HUDEP-2 (cell line): ENCODE results near the gene HINFP.
"Not testable (repeated sequence)": the region's sequence is repeated elsewhere in the genome, so short reads cannot be mapped to it uniquely, and the experiment has no call there.

Source experiments
- DNase-seq, 76 experiments: peaks; one replicate each; lab custom pipeline; 2025; ENCODE audit not compliant: unreplicated experiment in 76 of 76; lab: John Stamatoyannopoulos, UW

Gene HINFP

DNA sequence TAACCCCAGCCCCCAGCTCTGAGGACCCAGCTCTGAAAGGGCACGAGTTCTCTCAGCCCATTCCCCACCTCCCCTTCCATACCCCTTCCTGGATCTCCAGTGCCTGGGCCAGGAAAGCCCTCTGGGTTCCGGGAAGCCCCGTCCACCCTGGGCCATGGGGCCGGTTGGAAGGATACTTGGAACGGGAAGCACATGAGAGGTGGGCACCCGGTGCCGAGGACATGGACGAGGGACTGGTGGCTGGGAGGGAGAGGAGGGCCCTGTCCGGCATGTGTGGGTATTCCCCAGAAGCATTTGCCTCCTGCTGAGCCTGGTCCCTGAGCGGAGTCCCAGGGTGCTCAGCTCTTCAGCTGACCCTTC, 5.2 kb upstream of the HINFP start:
- no peak for DNase-seq

DNA sequence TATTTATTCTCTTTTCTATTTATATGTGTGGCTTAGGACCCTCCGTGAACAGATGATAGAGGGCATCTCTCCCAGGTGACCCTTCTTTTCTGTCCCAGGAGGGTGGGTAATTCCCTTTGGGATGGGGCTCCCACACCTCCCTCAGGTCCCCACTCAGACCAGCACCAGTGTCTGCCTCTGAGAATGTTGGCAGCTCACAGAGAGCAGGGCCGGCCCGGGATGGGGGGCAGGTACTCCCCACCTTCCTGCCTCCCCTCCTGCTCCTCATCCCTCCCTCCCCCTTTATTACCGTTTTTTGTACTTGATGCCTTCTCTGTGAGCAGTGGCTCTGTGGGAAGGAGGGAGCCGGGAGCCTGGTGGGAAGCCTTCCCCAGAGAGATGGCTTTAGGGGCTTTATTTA, 4.8 kb upstream of the HINFP start:
- no peak for DNase-seq

DNA sequence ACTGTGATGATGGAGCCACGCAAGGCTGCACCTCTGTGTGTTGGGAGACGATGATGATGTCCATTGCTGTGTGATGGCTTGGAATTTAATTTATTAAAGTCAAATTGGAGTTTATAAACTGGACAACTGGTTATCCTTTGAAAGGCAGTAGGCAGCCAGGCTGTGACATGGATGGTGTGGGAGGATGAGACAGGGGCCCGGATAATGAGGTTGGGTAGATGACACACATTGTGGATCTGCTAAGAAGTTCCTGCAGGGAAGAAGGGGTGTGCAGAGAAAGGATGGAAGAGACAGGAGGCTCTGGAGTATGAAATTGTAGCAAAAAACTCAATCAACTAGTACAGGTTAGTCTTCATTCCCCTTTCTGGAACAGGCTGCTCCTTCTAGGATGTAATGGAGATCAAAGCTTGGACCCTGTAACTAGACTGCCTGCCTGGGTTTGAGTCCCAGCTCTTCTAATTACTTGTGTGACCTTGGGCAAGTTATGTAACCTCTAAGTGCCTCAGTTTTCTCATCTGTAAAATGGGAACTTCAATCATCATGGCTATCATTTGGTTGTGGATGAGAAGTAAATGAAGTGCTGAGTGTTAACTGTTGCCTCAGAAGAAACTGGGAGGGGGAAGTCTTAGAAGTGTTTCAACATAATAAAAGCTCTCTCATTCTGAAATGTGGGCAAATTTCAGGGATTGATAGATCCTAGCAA, 4.2 kb upstream of the HINFP start:
- DNase-seq = no peak

- no peak for DNase-seq
Observed at GRCh38 chr11:119118227-119118626, 3.2 kb upstream of the HINFP start.

DNA sequence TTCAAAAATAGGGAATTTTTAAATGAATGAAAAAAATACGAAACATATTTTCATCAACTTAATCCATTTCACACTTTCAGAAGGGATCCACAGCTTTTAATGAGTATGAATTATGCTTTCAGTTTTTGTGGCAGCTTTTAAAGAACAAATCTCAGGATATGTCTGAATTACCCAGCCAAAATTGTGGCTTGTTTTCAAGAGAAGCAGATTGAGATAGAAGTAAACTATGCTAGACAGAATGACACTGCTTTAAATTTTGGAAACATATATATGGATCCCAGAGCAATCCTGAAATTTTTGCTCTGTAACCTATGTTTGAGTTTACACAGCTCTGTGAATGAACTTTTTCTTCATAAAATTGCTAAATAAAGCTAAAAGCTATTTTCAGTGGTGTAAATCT, 2.4 kb upstream of the HINFP start:
- DNase-seq = no peak

DNA sequence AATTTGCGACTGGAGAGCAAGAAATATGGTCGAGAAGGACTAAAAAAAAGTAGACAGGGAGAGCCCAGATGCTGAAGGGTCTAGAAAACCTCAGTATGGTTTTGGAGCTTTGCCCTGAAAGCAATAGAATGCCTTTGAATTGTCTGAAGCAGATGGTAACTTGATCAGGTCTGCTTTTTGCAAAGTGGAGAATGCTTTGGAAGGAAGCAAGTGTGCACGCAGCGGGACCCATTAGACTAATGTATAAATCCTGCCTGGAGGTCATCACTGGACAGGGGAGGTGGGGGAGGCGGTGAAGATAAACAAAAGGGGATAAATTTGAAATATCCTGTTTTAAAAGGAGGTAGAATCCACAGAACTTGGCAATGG, 757 bp upstream of the HINFP start:
- peak in 2 of 76 experiments; percentile 24 for DNase-seq

DNA sequence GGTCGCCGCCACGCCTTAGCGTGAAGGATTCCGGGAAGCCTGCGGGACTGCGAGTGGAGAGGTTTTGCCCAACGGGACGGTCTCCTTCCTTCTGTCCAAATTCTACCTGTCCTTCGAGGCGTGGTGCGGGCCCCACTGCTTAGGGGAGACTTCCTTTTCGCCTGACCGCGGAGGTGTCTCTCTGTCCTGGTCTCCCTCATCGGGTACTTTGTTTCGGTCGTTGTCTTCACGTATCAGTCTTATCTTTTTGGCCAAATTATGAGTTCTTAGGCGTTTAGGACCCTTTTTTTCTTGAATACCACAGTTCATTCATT, 388 bp downstream of the HINFP start:
- DNase-seq = peak in 6 of 76 experiments; percentile 32 to 53 (median 43)

- DNase-seq = no peak
Observed at GRCh38 chr11:119125821-119126220, 4.4 kb downstream of the HINFP start.

DNA sequence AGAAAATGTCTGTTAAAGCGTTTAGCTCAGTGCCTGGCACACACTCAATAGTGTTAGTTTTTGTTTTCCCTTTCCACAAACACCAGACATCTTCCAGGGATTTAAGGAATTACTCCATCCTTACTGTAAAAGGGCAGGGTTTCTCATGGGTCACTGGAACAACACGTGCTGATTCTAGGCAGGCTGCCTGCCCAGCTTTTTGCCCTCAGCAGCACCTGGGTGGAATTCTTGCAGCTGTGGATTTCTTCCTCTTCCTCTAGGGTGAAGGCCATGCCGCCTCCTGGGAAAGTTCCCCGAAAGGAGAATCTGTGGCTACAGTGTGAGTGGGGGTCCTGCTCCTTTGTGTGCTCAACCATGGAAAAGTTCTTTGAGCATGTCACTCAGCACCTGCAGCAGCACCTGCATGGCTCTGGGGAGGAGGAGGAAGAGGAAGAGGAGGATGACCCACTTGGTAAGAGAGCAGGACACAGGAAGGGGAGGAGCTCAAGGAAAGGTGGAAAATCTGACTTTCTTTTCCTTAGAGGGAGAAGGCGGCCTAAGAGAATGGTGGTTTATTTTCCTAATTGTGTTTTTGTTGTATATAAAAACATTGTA, 5.4 kb downstream of the HINFP start:
- no peak for DNase-seq

GRCh38 chr11:119130662-119131061, 9.3 kb downstream of the HINFP start:
- no peak for DNase-seq

DNA sequence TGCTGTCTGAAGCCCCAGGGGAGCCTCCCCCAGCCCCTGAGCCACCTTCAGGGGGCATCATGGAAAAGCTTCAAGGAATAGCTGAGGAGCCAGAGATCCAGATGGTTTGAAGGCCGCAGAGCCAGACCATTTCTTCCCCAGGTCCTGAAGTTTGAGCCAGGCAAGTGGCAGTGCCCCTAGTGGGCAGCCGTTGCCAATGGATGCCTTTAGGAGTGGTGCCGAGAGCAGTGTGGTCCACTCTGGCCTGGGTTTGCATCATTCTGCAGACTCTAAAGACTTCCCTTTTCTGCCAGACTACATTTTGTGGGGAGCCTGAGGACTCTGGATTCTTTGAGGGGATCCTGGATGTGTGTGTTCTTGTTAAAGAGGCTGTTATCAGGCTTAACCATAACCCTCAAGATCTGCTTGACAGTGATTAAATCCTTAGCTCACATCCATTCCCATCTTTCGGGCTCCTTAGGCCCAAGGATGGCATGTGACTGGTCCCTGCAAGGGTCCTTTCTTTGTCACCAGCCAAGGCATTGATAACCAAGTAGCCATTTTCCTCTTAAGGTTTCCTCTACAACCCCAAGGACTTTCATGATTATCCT, 13.1 kb downstream of the HINFP start:
- DNase-seq = peak in 10 of 76 experiments; percentile 2 to 17 (median 9)

DNA sequence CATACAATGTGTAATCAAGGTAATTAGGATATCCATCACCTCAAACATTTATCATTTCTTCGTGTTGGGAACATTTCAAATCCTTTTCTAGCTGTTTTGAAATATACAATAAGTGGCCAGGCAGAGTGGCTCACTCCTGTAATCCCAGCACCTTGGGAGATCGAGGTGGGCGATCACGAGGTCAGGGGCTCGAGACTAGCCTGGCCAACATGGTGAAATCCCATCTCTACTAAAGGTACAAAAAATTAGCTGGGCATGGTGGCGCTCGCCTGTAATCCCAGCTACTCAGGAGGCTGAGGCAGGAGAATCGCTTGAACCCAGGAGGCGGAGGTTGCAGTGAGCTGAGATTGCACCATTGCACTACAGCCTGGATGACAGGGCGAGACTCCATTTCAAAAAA, 17.9 kb downstream of the HINFP start:
- DNase-seq = not testable (repeated sequence)

GRCh38 chr11:119144825-119145486, 23.6 kb downstream of the HINFP start:
- peak in 60 of 76 experiments; percentile 8 to 81 (median 50) for DNase-seq

- no peak for DNase-seq
Observed at GRCh38 chr11:119145551-119145950, 24.2 kb downstream of the HINFP start.

- no peak for DNase-seq
Observed at GRCh38 chr11:119147604-119148333, 26.4 kb downstream of the HINFP start.

DNA sequence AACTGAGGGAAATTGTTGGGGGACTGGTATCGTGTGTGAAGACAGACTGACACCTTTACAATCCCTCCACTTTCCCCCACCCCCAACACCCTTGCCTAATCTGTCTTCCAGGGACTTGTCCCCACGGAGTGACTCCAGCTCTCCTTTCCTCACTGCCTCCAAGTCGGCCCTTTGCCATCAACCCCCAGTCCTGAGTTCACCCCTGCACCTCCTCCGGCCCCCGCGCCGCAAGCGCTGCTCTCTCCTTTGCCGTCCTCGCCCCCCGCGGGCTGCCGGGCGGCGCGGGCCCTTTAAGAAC, 27.3 kb downstream of the HINFP start:
- no peak for DNase-seq

DNA sequence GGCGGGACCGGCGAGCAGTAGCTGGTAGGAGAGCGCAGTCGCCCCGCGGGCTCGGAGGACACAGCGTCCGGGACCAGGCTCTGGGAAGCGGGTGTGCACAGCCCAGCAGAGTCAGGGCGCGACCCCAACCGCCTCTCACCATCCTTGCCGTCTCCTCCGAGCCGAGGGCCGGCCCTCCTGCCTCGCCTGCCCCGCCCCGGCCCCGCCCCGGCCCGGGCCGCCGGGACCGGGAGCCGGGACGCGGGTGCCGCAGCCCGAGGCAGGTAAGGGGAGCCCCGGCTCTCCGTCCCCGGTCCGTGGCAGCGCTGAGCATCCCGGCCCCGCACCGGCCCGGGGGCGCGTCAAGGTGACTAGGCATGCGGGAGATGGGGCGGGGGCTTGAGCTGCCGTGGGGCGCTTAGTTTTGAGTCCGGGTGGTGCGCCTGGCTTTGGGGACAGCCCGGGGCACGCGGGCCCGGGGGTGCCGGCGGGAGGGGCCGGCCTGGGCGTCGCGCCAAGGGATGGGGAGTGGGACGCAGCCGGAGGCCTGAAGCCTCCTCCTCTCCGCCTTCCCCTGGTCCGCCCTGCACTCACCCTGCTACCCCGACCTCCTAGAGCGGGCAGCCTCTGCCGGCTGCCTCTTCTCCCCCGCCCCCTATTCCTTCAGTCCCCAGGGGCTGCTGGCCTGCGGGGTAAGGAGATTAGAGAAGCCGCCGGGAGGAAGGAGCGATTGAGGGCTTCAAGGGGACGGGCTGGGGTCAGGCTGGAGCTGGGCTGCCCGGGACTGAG, 27.8 kb downstream of the HINFP start, which contains the start of gene ABCG4:
TSS of gene ABCG4 (plus strand) at position 35 of the 768 bp plus-strand sequence. CDS start 914 bp downstream, outside the sequence.
- no peak for DNase-seq

DNA sequence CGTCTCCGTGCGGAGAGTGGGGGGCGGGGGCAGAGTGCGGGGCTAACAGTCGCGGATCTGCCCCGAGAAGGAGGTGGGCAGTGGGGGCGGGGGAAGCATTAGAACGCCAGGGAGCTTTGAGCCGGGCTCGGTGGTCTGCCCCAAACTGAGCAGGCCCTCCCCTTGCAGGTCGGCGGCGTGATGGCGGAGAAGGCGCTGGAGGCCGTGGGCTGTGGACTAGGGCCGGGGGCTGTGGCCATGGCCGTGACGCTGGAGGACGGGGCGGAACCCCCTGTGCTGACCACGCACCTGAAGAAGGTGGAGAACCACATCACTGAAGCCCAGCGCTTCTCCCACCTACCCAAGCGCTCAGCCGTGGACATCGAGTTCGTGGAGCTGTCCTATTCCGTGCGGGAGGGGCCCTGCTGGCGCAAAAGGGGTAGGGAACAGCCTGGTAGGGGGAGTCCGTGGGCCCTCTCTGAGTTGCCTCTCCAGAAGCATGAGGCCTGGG, 28.5 kb downstream of the HINFP start:
- no peak for DNase-seq

DNA sequence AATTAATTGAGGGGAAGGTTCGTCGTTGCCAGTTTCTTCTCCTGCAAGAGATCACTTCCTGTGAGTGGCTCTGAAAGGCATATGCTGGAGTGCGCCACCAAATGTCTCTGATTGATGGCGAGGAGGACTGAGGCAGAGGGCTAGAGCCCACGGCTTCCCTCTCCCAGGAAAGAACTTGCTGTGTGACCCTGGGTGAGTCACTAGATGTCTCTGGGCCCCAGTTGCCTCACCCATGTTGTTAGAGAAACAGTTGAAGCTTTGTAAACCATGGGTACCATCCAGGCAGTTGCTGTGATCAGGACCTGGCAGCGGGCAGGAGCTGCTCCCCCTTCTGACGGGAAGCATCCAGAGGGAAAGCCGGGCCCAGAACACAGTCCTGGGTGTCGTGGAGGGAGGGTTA, 30.7 kb downstream of the HINFP start:
- no peak for DNase-seq

GRCh38 chr11:119152604-119153003, 31.2 kb downstream of the HINFP start:
- DNase-seq = no peak
